Stimulated activated effector memory CD8-positive, alpha-beta T cell treated with anti-CD3 and anti-CD28 coated beads, Interleukin-12 subunit alpha, Interleukin-12 subunit beta, amount 100 ng/mL, for 72 hours (primary cell): ENCODE measurements around the gene NELL1.

ENCODE experiments used
- ATAC-seq: fragments of 150-1000 bp; cut with Tn5 transposase; 2 replicates; pipeline ENCODE4 v1.10.0; 2021
- DNase-seq, 2 donors: peaks; one replicate each; pipeline ENCODE4 v3.0.0; 2021 to 2022; ENCODE audit warnings: low spot score in 2 of 2
- H3K27ac Mint-ChIP-seq: one replicate; pipeline ENCODE4 v1.8.0; 2022; ENCODE audit warnings: mild to moderate bottlenecking, mixed read lengths
- H3K36me3 Mint-ChIP-seq: one replicate; pipeline ENCODE4 v1.8.0; 2022; ENCODE audit warnings: mild to moderate bottlenecking, mixed read lengths
- H3K4me1 Mint-ChIP-seq: one replicate; pipeline ENCODE4 v1.8.0; 2022; ENCODE audit warnings: mixed read lengths
- H3K4me3 Mint-ChIP-seq: one replicate; pipeline ENCODE4 v1.8.0; 2022; ENCODE audit warnings: mild to moderate bottlenecking, mixed read lengths
- H3K9me3 Mint-ChIP-seq: one replicate; pipeline ENCODE4 v1.8.0; 2022; ENCODE audit warnings: mixed read lengths

The NELL1 gene

GRCh38 chr11:21603886-21604285 lies 934.5 kb downstream of the NELL1 start:
- H3K27ac Mint-ChIP-seq: no peak overlapping the region
- DNase-seq (no peak), ATAC-seq (no peak)

GRCh38 chr11:21604564-21604963 lies 935.2 kb downstream of the NELL1 start:
- Mint-ChIP-seq H3K9me3 (peaks cover 6% of the 10 kb centered on the region), H3K27ac (no peak overlapping the region), H3K4me3 (no peak overlapping the region), H3K4me1 (no peaks in the 10 kb centered on the region), H3K36me3 (no peaks in the 10 kb centered on the region)
- DNase-seq: no peak
- no peak for ATAC-seq

More at GRCh38 chr11:21603886-21604285, 934.5 kb downstream of the NELL1 start:
- Mint-ChIP-seq H3K4me3 (no peak overlapping the region), H3K9me3 (peaks cover 8% of the 10 kb centered on the region), H3K4me1 (no peaks in the 10 kb centered on the region), H3K36me3 (no peaks in the 10 kb centered on the region)

- no peak overlapping the region for H3K27ac Mint-ChIP-seq
- no peak overlapping the region for H3K4me3 Mint-ChIP-seq
- DNase-seq (no peak), ATAC-seq (no peak)
- H3K36me3 Mint-ChIP-seq: no peaks in the 10 kb centered on the region
- no peaks in the 10 kb centered on the region for H3K4me1 Mint-ChIP-seq
- H3K9me3 Mint-ChIP-seq: peaks cover 7% of the 10 kb centered on the region
Measured at GRCh38 chr11:21612326-21612725, 942.9 kb downstream of the NELL1 start.

- H3K27ac Mint-ChIP-seq: no peak overlapping the region
- H3K4me1 Mint-ChIP-seq: no peaks in the 10 kb centered on the region
- ATAC-seq (no peak), DNase-seq (no peak)
- no peaks in the 10 kb centered on the region for H3K36me3 Mint-ChIP-seq
- H3K9me3 Mint-ChIP-seq: peaks cover 7% of the 10 kb centered on the region
- H3K4me3 Mint-ChIP-seq: no peak overlapping the region
Measured at GRCh38 chr11:21614961-21615360, 945.6 kb downstream of the NELL1 start.

- H3K9me3 Mint-ChIP-seq: peaks cover 4% of the 10 kb centered on the region
- no peak overlapping the region for H3K4me3 Mint-ChIP-seq
- no peaks in the 10 kb centered on the region for H3K36me3 Mint-ChIP-seq
- ATAC-seq (no peak), DNase-seq (no peak)
- no peaks in the 10 kb centered on the region for H3K4me1 Mint-ChIP-seq
- no peak overlapping the region for H3K27ac Mint-ChIP-seq
Measured at GRCh38 chr11:21615955-21616371, 946.6 kb downstream of the NELL1 start.

- H3K9me3 Mint-ChIP-seq: peaks cover 12% of the 10 kb centered on the region
- H3K4me3 Mint-ChIP-seq: no peak overlapping the region
- ATAC-seq: no peak
- no peak overlapping the region for H3K27ac Mint-ChIP-seq
- no peaks in the 10 kb centered on the region for H3K36me3 Mint-ChIP-seq
- H3K4me1 Mint-ChIP-seq: no peaks in the 10 kb centered on the region
- no peak for DNase-seq
Measured at GRCh38 chr11:21622566-21622965, 953.2 kb downstream of the NELL1 start.

DNA sequence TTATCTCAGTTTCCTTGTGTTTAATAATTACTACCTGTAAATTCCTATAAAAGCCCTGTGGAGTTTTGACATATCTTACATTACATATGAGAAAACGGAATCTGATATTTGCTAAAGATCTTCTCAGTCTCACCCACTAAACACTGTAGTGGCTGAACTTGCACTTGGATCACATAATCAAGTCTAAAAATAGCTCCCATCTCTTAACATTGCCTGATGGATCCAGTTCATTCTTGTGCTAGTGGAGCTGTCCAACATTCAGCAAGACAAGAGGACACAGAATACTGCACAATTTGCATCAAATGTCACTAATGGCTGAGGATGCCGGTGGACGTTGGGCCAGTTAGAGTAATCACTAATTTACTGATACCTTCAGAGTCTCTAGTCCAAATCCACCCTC lies 953.6 kb downstream of the NELL1 start:
- Mint-ChIP-seq H3K36me3 (no peaks in the 10 kb centered on the region), H3K9me3 (peaks cover 13% of the 10 kb centered on the region), H3K27ac (no peak overlapping the region), H3K4me1 (no peaks in the 10 kb centered on the region), H3K4me3 (no peak overlapping the region)
- ATAC-seq (no peak), DNase-seq (no peak)
